ENCODE results near the gene CUTC.

CUTC gene

DNA sequence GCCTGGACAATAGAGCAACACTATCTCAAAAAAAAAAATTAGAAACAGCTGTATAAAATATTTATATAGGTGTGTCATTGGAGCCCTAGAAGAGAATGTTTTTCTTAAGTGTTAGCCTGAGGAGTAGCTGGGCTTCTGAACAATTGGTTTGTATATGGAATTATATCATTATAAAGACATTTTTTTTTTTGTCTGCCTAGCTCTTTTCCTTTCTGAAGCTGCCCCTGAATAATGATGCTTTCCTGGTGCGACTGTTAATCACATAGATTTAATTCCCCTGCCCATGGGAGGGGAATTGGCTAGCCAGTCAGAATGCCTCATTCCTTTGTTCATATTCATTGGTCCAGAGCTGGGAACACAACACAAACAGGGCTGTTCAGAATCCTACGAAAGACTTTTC is 36.5 kb downstream of the CUTC start:
- H3K4me3 ChIP-seq (ENCODE audit: low read depth, low read length): no peak overlapping the region
- TF ChIP-seq, protein P1, sequence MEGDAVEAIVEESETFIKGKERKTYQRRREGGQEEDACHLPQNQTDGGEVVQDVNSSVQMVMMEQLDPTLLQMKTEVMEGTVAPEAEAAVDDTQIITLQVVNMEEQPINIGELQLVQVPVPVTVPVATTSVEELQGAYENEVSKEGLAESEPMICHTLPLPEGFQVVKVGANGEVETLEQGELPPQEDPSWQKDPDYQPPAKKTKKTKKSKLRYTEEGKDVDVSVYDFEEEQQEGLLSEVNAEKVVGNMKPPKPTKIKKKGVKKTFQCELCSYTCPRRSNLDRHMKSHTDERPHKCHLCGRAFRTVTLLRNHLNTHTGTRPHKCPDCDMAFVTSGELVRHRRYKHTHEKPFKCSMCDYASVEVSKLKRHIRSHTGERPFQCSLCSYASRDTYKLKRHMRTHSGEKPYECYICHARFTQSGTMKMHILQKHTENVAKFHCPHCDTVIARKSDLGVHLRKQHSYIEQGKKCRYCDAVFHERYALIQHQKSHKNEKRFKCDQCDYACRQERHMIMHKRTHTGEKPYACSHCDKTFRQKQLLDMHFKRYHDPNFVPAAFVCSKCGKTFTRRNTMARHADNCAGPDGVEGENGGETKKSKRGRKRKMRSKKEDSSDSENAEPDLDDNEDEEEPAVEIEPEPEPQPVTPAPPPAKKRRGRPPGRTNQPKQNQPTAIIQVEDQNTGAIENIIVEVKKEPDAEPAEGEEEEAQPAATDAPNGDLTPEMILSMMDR (IDR thresholded peaks at IDR 0.05; ENCODE audit: borderline replicate concordance, insufficient read depth, low read depth, low read length): no peak

DNA sequence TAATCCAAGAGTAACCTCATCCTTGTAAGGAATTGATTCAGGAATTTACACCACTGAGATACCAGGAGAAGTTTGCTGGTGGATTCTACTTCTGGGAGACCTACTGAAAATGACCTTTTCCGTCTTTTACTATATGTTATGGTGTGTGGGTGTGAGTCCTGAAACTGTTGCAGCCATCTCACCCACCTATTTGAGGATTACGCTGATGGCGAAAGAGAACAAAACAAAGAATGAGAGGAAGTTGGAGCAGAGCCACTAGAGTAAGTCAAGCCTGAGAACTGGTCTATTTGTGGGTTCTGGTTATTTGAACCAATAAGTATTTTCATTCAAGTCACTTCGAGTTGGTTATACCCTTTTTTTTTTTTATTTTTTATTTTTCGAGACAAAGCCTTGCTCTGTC is 37.7 kb downstream of the CUTC start:
- TF ChIP-seq, protein P1 (IDR thresholded peaks at IDR 0.05; ENCODE audit: borderline replicate concordance, insufficient read depth, low read depth, low read length): no peak
- no peak overlapping the region for H3K4me3 ChIP-seq (ENCODE audit: low read depth, low read length)

- TF ChIP-seq, protein P1 (IDR thresholded peaks at IDR 0.05; ENCODE audit: borderline replicate concordance, insufficient read depth, low read depth, low read length): no peak
- no peak overlapping the region for H3K4me3 ChIP-seq (ENCODE audit: low read depth, low read length)
These were observed 38.5 kb downstream of the CUTC start for GRCh38 chr10:99770408-99771045.

DNA sequence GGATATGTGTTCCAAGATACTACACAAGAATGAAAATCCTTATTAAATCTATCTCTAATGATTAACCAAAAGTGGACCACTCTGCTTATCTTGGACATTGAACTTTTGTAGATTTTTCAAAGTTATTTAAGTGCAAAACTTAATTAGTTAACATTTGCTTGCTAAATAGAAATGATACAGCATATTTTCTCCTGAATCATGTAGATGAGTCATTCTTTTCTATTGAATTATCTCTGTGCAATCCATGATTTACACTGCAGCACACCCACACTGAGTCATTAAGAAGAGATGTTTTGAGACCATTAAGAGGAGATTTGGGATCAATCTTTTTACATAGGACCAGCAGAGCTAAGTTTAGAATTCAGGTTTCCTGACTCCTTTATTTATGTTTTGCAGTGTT is 43.8 kb downstream of the CUTC start:
- TF ChIP-seq, protein P1 (IDR thresholded peaks at IDR 0.05; ENCODE audit: borderline replicate concordance, insufficient read depth, low read depth, low read length): no peak
- no peak overlapping the region for H3K4me3 ChIP-seq (ENCODE audit: low read depth, low read length)

DNA sequence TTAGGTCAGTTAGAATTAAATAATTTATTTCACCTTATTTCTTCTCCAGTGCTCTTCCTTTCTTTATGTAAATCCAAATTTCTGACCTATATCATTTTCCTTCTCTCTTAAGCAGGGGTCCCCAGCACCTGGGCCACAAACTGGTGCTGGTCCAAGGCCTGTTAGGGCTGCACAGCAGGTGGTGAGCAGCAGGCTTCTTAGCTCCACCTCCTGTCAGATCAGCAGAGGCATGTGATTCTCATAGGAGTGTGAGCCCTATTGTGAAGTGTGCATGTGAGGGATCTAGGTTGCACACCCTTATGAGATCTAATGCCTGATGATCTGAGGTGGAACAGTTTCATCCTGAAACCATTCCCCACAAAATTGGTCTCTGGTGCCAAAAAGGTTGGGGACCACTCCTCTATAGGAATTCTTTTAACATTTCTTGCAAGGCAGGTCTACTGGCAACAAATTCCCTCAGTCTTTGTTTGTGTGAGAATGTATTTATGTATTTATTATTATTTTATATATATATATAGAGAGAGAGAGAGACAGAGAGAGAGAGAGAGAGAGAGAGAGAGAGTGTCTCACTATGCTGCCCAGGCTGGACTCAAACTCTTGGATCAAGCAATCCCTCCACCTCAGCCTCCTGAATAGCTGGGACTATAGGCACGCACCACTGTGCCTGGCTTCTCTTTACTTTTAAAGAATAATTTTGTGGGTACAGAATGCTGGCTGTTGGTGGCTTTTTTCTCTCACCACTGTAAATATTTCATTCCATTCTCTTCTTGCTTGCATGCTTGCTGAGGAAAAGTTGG is 46.1 kb downstream of the CUTC start:
- TF ChIP-seq, protein P1 (IDR thresholded peaks at IDR 0.05; ENCODE audit: borderline replicate concordance, insufficient read depth, low read depth, low read length): no peak
- no peak overlapping the region for H3K4me3 ChIP-seq (ENCODE audit: low read depth, low read length)

DNA sequence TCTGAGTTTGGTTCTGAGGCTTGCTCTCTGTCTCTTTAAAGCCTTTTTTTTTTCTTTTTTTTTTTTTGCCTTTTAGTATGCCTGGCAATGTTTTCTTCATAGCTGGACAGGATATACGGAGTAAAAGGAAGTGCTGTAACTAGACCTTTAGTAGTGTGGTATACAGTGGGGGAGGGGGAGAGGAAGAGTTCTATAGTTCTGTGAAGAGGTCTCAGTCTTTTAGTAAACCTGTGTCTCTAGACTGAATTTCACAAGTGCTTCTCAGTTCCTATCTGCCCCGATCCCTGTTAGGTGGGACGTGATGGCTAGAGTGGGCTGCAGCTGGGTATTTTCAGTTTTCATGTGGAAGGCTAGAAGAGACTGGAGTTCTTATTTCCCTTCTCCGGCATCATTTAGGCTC is 47.3 kb downstream of the CUTC start:
- TF ChIP-seq, protein P1 (IDR thresholded peaks at IDR 0.05; ENCODE audit: borderline replicate concordance, insufficient read depth, low read depth, low read length): no peak
- H3K4me3 ChIP-seq (ENCODE audit: low read depth, low read length): no peak overlapping the region

All from GM12875 (cell line).